GM19193 (cell line): ENCODE data around the gene SVBP.

ENCODE experiments used
- POLR2A ChIP-seq: IDR thresholded peaks from 4 replicates; pipeline ENCODE4 v1.6.1; 2011; ENCODE audit not compliant: insufficient read depth, insufficient read length; ENCODE audit errors: extremely low read depth

Gene SVBP

GRCh38 chr1:42816585-42817439 is at the start of gene SVBP, which contains the start of gene ERMAP:
Gene SVBP (minus strand): TSS chr1:42817397. CDS start chr1:42816544, 853 bp downstream.
Gene ERMAP (plus strand): TSS chr1:42817122. CDS start chr1:42830449, 13,327 bp downstream.
- TF ChIP-seq POLR2A = peak; percentile 83

GRCh38 chr1:42866549-42866948 is 49.4 kb upstream of the SVBP start:
- no peak for TF ChIP-seq POLR2A

GRCh38 chr1:42861014-42861399 is 43.8 kb upstream of the SVBP start:
- TF ChIP-seq POLR2A = no peak

- no peak for TF ChIP-seq POLR2A
Measured at GRCh38 chr1:42860339-42861013, 43.3 kb upstream of the SVBP start.

- no peak for TF ChIP-seq POLR2A
Measured at GRCh38 chr1:42853116-42853884, 36.1 kb upstream of the SVBP start.

GRCh38 chr1:42852608-42852980 is 35.4 kb upstream of the SVBP start:
- no peak for TF ChIP-seq POLR2A

GRCh38 chr1:42851960-42852607 is 34.9 kb upstream of the SVBP start:
- TF ChIP-seq POLR2A = no peak

- no peak for TF ChIP-seq POLR2A
Measured at GRCh38 chr1:42851420-42851819, 34.2 kb upstream of the SVBP start.

GRCh38 chr1:42849944-42850343 is 32.7 kb upstream of the SVBP start:
- no peak for TF ChIP-seq POLR2A

GRCh38 chr1:42848823-42849537 is 31.8 kb upstream of the SVBP start:
- TF ChIP-seq POLR2A = no peak

GRCh38 chr1:42847721-42848460 is 30.7 kb upstream of the SVBP start:
- TF ChIP-seq POLR2A = no peak

GRCh38 chr1:42847111-42847595 is 30.0 kb upstream of the SVBP start:
- no peak for TF ChIP-seq POLR2A
